Activated CD4-positive, alpha-beta T cell treated with anti-CD3 and anti-CD28 coated beads for 24 hours (primary cell): ENCODE data around the gene AP2S1.
"Not testable (repeated sequence)": the region's sequence is repeated elsewhere in the genome, so short reads cannot be mapped to it uniquely, and the experiment has no call there.

Experiments
- DNase-seq, 2 donors: peaks; one replicate each; pipeline ENCODE4 v3.0.0-alpha.2; 2020; ENCODE audit warnings: low read depth in 2 of 2

The AP2S1 gene

GRCh38 chr19:46867170-46867569 lies 16.5 kb upstream of the AP2S1 start:
- DNase-seq = no peak

- DNase-seq = no peak
Measured at GRCh38 chr19:46866407-46867136, 15.9 kb upstream of the AP2S1 start.

GRCh38 chr19:46863818-46864629 lies 13.4 kb upstream of the AP2S1 start:
- no peak for DNase-seq

GRCh38 chr19:46862974-46863632 lies 12.5 kb upstream of the AP2S1 start:
- DNase-seq = no peak

GRCh38 chr19:46862503-46862834 lies 11.8 kb upstream of the AP2S1 start:
- DNase-seq = no peak

- DNase-seq = no peak
Measured at GRCh38 chr19:46861691-46862502, 11.3 kb upstream of the AP2S1 start.

- DNase-seq = peak in 1 of 2 donors; percentile 68
Measured at GRCh38 chr19:46860846-46861690, 10.4 kb upstream of the AP2S1 start, which contains the start of gene ARHGAP35. TSS of gene ARHGAP35 (plus strand) at chr19:46860997. CDS start at chr19:46918676, 57,679 bp downstream.

- peak; percentile 90 to 95 for DNase-seq
Measured at GRCh38 chr19:46860125-46860845, 9.6 kb upstream of the AP2S1 start.

GRCh38 chr19:46859637-46860124 lies 9.0 kb upstream of the AP2S1 start:
- DNase-seq = no peak

GRCh38 chr19:46856062-46857022 lies 5.7 kb upstream of the AP2S1 start:
- DNase-seq = peak; percentile 85 to 88

GRCh38 chr19:46854698-46855097 lies 4.1 kb upstream of the AP2S1 start:
- DNase-seq = not testable (repeated sequence)

GRCh38 chr19:46852830-46853229 lies 2.2 kb upstream of the AP2S1 start:
- no peak for DNase-seq

- DNase-seq = no peak
Measured at GRCh38 chr19:46849610-46850009, 1.0 kb downstream of the AP2S1 start.

- DNase-seq = no peak
Measured at GRCh38 chr19:46848389-46848788, 2.3 kb downstream of the AP2S1 start.

GRCh38 chr19:46847528-46847927 lies 3.1 kb downstream of the AP2S1 start:
- no peak for DNase-seq

GRCh38 chr19:46845959-46846459 lies 4.6 kb downstream of the AP2S1 start:
- DNase-seq = no peak

GRCh38 chr19:46844067-46844489 lies 6.6 kb downstream of the AP2S1 start:
- DNase-seq = no peak

GRCh38 chr19:46842791-46843190 lies 7.9 kb downstream of the AP2S1 start:
- DNase-seq = no peak
